Measurements from ENCODE around the gene FOCAD.

The FOCAD gene

DNA sequence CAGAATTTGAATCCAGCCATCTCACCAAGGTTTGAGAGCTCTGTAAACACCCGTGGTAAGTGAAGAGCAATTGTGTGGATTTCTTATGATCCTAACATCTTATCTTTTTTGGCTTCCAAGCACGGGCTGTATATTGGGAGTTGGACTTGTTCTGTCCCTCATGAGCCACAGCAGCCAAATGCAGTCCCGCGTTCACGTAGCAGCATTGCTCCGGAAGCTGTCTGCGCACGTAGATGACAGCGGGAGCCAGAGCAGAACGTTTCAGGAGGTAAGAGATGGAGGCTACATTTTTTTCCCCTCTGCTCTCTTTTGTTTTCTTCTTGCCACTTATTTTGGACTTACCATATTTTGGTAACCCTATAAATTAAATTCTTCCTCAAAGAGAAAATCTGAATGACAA is 260.4 kb downstream of the FOCAD start:
- DNase-seq (ENCODE audit: low read depth) = no peak
- no peak overlapping the region for H3K4me3 ChIP-seq (ENCODE audit: control insufficient read depth, low read depth, low read length)
- TF ChIP-seq, protein P1, sequence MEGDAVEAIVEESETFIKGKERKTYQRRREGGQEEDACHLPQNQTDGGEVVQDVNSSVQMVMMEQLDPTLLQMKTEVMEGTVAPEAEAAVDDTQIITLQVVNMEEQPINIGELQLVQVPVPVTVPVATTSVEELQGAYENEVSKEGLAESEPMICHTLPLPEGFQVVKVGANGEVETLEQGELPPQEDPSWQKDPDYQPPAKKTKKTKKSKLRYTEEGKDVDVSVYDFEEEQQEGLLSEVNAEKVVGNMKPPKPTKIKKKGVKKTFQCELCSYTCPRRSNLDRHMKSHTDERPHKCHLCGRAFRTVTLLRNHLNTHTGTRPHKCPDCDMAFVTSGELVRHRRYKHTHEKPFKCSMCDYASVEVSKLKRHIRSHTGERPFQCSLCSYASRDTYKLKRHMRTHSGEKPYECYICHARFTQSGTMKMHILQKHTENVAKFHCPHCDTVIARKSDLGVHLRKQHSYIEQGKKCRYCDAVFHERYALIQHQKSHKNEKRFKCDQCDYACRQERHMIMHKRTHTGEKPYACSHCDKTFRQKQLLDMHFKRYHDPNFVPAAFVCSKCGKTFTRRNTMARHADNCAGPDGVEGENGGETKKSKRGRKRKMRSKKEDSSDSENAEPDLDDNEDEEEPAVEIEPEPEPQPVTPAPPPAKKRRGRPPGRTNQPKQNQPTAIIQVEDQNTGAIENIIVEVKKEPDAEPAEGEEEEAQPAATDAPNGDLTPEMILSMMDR (IDR thresholded peaks at IDR 0.05; ENCODE audit: control insufficient read depth, insufficient read depth, low read depth, low read length, missing control alignments) = no peak

DNA sequence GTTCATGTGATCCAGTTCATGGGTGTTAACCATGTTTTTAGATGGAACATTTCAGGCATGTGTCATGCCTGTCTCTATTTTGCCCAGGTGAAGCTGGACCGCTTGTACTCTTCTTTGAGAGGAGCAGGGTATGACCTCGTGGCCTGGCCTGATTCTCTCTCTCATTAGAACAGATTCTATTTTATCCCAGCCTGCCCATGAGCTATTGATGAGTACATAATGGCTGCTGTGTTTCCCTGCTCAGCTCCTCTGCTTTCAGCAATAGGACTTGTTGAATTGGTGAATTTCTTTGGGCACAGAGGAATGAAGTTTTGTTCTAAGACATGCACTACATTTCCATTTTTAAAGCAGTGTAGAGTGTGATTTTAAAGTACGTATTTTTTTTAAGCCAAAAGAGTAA is 261.2 kb downstream of the FOCAD start:
- TF ChIP-seq, protein P1 (IDR thresholded peaks at IDR 0.05; ENCODE audit: control insufficient read depth, insufficient read depth, low read depth, low read length, missing control alignments) = no peak
- no peak overlapping the region for H3K4me3 ChIP-seq (ENCODE audit: control insufficient read depth, low read depth, low read length)
- no peak for DNase-seq (ENCODE audit: low read depth)

DNA sequence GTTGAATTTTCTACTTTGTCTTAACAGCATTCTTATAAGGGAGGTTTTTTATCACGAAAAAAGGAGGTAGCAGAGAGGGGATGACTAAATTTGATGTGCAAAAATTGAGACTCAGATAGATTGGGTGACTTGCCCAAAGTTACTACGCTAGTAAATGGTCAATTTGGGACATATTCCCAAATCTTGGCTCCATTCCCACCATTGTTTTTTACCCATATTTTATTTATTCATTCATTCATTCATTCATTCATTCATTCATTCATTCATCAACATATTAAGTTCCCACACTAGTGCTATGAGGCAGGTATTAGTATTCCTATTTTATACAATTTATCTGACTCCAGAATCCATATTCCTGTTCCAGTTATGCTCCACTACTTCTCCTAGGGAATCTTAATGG is 261.8 kb downstream of the FOCAD start:
- H3K4me3 ChIP-seq (ENCODE audit: control insufficient read depth, low read depth, low read length) = no peak overlapping the region
- DNase-seq (ENCODE audit: low read depth) = no peak
- TF ChIP-seq, protein P1 (IDR thresholded peaks at IDR 0.05; ENCODE audit: control insufficient read depth, insufficient read depth, low read depth, low read length, missing control alignments) = no peak

DNA sequence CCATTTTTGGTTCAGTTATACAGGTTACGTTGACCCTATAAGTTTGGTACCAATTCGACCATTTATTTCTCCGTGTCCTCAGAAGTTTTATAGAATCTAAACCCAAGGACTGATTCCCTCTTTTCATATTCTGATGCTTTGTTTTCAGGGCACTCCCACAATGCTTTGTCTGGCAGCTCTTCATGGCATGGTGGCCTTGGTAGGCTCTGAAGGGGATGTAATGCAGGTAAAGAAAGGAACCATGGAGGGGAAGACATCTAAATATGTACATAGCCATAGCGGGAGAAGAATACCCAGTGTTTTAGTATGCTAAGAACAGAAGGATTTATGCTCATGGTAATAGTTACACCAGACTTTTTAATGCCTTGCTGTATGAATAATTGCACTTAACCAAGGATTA is 264.6 kb downstream of the FOCAD start:
- no peak overlapping the region for H3K4me3 ChIP-seq (ENCODE audit: control insufficient read depth, low read depth, low read length)
- no peak for DNase-seq (ENCODE audit: low read depth)
- TF ChIP-seq, protein P1 (IDR thresholded peaks at IDR 0.05; ENCODE audit: control insufficient read depth, insufficient read depth, low read depth, low read length, missing control alignments) = no peak

DNA sequence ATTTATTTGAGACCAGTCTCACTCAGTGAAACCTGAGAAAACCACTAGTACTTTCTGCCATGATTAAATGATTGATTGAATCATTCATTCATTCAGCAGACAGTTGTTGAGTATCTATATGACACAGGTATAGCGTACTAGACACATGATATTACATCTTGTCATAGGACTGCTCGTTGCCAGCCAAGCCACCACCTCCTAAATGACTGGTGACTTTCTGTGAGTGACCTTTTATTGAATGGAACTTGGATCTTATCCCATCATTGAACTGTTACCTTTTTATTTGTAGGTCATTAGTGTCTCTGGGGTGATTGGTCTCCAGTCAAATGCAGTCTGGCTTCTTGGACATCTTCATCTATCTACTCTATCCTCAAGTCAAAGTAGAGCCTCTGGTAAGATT is 266.6 kb downstream of the FOCAD start:
- TF ChIP-seq, protein P1 (IDR thresholded peaks at IDR 0.05; ENCODE audit: control insufficient read depth, insufficient read depth, low read depth, low read length, missing control alignments) = no peak
- H3K4me3 ChIP-seq (ENCODE audit: control insufficient read depth, low read depth, low read length) = no peak overlapping the region
- no peak for DNase-seq (ENCODE audit: low read depth)

DNA sequence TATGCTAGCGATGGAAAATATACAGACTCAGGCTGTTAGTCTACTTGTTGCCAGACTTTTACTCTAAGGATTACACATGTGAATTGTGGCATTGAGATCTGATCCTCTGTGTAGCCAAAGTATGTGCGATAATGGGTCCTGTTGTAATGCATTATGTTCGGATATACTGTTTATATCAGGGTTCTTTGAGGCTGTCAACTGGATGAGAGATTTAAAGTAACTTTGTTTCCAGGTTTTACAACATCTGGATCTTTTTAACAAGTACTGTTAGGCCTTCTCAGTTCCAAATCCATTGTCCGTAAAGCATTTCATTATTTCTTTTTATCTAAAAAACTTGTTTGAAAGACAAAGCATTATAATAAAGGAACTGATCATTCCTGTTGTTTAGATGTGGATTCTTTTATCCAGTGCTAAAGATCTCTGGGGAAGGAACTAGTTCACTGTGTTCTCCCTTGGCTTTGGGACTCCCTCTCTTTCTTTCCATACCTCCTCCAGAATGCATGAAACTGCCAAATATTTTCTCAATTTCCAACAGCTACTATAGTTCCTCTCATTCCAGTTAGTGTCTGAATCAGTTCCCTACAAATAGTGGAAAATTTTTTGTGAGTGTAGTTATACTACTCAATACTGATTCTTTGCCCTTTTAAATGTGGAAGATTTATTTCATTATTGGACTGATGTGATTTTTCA is 278.6 kb downstream of the FOCAD start:
- no peak overlapping the region for H3K4me3 ChIP-seq (ENCODE audit: control insufficient read depth, low read depth, low read length)
- DNase-seq (ENCODE audit: low read depth) = no peak
- TF ChIP-seq, protein P1 (IDR thresholded peaks at IDR 0.05; ENCODE audit: control insufficient read depth, insufficient read depth, low read depth, low read length, missing control alignments) = no peak

Measured in AG09309 (cell line).